Lung (tissue), 12 donors: ENCODE results near the gene ARID1B. TPM values are rescaled to one million over a fixed set of nuclear protein-coding genes. Genes with fewer than 3 reads are reported as not detected.
A peak's percentile ranks its signal among the peaks of the same experiment; 100 is the strongest.

Source experiments
- ATAC-seq: fragments of 200-7000 bp; cut with Tn5 transposase; one replicate; pipeline ENCODE4 v1.9.1; 2020; ENCODE audit warnings: moderate number of reproducible peaks; ENCODE audit not compliant: insufficient read depth, low FRiP score
- DNase-seq, 3 donors: peaks; one replicate each; pipeline ENCODE4 v3.0.0-alpha.2; 2013 to 2017
- H3K27ac ChIP-seq, 2 donors: one replicate each; pipeline ENCODE4 v1.5.1; 2013; ENCODE audit warnings: mild to moderate bottlenecking in 2 of 2, moderate library complexity in 2 of 2, control low read depth in 1 of 2, inconsistent platforms in 1 of 2, low read depth in 1 of 2, low read length in 1 of 2
- H3K27me3 ChIP-seq, 3 donors: one replicate each; pipeline ENCODE4 v1.5.1; 2013; ENCODE audit warnings: low read length in 2 of 3; ENCODE audit not compliant: control insufficient read depth in 3 of 3, insufficient read depth in 3 of 3
- H3K36me3 ChIP-seq, 4 donors: one replicate each; pipeline ENCODE4 v1.5.1; 2013; ENCODE audit warnings: low read length in 4 of 4, mild to moderate bottlenecking in 1 of 4, moderate library complexity in 1 of 4; ENCODE audit not compliant: control insufficient read depth in 4 of 4, insufficient read depth in 4 of 4
- H3K4me1 ChIP-seq, 5 donors: one replicate each; pipeline ENCODE4 v1.5.1; 2013; ENCODE audit warnings: low read length in 5 of 5, mild to moderate bottlenecking in 2 of 5, moderate library complexity in 1 of 5; ENCODE audit not compliant: control insufficient read depth in 5 of 5, insufficient read depth in 5 of 5
- H3K4me3 ChIP-seq: one replicate; pipeline ENCODE4 v1.5.1; 2013; ENCODE audit warnings: mild to moderate bottlenecking, control low read depth, moderate library complexity
- H3K9ac ChIP-seq, 2 donors: one replicate each; pipeline ENCODE4 v1.5.1; 2013; ENCODE audit warnings: low read length in 2 of 2, control low read depth in 1 of 2; ENCODE audit not compliant: insufficient read depth in 1 of 2
- H3K9me3 ChIP-seq, 4 donors: one replicate each; pipeline ENCODE4 v1.5.1; 2013; ENCODE audit warnings: low read length in 3 of 4, mild to moderate bottlenecking in 1 of 4, moderate library complexity in 1 of 4; ENCODE audit not compliant: control insufficient read depth in 4 of 4, insufficient read depth in 3 of 4
- WGBS, 2 donors: extraction: QIAGEN DNeasy Blood & Tissue Kit; methylation state at CpG; one replicate each; pipeline ENCODE4 v1.1.7; 2013; 5-methylcytosine and 5-hydroxymethylcytosine counted together
- polyA plus RNA-seq, 2 donors: library from polyadenylated mRNA; stranded (reverse); fragments of 200-250 nt; gene quantifications; one replicate each; pipeline ENCODE4 v1.2.1, GENCODE V29; 2013
- total RNA-seq, 2 donors: library from RNA; depleted of rRNA in 1 of 2; stranded (reverse); fragments of >200 nt in 1 of 2; gene quantifications; one replicate each; pipeline ENCODE4 v1.2.1, GENCODE V29; 2014 to 2021
- TF ChIP-seq, protein P1 (sequence below): IDR thresholded peaks from 2 replicates; pipeline ENCODE4 v1.5.1; 2012; ENCODE audit warnings: mild to moderate bottlenecking; ENCODE audit errors: control extremely low read depth, extremely low read depth
- donor health status: control.
- donor health status: control.
- donor health status: Bipolar disorder and iron deficiency.
- donor health status: healthy.
- donor health status: DM: yes; HTN: yes; CAD: no.

The ARID1B gene
- total and polyA plus RNA-seq, 4 donors: 10.5 to 239 (median 50.9) TPM

DNA sequence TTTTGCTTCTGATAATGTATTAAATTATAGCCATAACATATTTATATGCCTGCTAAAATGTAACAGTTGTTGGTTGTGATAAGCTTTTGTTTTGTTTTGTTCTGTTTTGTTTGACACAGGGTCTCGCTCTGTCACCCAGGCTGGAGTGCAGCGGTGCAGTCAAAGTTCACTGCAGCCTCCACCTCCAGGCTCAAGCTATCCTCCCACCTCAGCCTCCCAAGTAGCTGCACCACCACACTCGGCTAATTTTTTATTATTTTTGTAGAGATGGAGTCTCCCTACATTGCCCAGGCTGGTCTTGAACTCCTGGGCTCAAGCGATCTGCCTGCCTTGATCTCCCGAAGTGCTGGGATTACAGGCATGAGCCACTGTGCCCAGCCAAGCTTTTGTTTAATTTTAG is 157.8 kb downstream of the ARID1B start:
- no peak for ATAC-seq
- TF ChIP-seq, protein P1, sequence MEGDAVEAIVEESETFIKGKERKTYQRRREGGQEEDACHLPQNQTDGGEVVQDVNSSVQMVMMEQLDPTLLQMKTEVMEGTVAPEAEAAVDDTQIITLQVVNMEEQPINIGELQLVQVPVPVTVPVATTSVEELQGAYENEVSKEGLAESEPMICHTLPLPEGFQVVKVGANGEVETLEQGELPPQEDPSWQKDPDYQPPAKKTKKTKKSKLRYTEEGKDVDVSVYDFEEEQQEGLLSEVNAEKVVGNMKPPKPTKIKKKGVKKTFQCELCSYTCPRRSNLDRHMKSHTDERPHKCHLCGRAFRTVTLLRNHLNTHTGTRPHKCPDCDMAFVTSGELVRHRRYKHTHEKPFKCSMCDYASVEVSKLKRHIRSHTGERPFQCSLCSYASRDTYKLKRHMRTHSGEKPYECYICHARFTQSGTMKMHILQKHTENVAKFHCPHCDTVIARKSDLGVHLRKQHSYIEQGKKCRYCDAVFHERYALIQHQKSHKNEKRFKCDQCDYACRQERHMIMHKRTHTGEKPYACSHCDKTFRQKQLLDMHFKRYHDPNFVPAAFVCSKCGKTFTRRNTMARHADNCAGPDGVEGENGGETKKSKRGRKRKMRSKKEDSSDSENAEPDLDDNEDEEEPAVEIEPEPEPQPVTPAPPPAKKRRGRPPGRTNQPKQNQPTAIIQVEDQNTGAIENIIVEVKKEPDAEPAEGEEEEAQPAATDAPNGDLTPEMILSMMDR: no peak

DNA sequence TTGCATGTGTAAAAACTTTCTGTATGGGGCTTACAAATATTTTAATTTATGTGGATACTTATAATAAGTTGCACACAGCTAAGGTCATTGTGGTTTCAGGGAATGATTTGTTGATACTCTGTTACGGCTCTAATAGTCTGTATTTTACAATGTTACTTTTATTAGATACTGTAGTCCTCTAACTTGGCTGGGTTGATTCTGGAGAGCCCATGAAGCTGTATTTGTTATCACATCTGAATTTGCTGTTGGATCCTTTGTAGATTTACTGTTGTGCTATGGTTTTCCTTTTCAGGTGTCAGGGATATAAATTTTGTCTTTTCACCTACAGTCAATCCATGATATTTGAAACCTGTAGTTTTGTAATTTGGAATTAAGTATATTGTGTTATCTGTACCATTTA is 161.0 kb downstream of the ARID1B start:
- Histone ChIP-seq H3K4me1 (peaks cover 9 to 53% (median 17%) of the 10 kb centered on the region in 5 donors), H3K36me3 (peaks cover 0 to 4% (median 0%) of the 10 kb centered on the region in 4 donors), H3K4me3 (no peak overlapping the region), H3K9ac (no peak overlapping the region), H3K27ac (no peak overlapping the region), H3K27me3 (no peaks in the 10 kb centered on the region), H3K9me3 (no peaks in the 10 kb centered on the region)
- DNase-seq (no peak), ATAC-seq (no peak)
- WGBS, 2 donors: 71 to 82% methylated on average over 1 of the region's 1 CpG
- TF ChIP-seq, protein P1: no peak

More for the DNA sequence above, 157.8 kb downstream of the ARID1B start:
- Histone ChIP-seq H3K9me3 (no peaks in the 10 kb centered on the region), H3K9ac (no peak overlapping the region), H3K27me3 (no peaks in the 10 kb centered on the region), H3K4me3 (no peak overlapping the region), H3K4me1 (peaks cover 0 to 42% (median 8%) of the 10 kb centered on the region in 5 donors), H3K27ac (no peak overlapping the region), H3K36me3 (peaks cover 0 to 4% (median 0%) of the 10 kb centered on the region in 4 donors)
- DNase-seq: no peak
- WGBS, 2 donors: 94% methylated on average over 5 of the region's 5 CpGs

DNA sequence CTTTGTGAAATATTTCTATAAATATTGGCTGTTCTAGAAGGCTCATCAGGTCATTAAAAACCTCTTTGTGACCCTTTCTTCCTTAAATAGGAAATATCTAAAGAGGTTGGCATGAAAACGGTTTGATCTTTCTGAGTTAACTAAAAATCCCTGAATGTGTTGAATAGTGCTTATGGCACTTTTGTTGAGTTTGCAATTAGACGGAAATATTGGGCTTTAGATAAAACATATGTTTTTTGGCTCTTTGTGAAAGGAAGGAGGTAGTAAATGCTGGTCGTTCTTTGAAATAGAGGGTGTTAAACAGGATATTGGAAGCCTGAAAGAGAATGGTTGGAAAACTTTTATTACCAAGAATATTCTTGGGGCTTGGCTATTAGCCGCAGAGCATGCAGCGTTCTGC is 163.0 kb downstream of the ARID1B start:
- peaks cover 0 to under 1% (median 0%) of the 10 kb centered on the region in 4 donors for H3K36me3 ChIP-seq
- H3K27me3 ChIP-seq: no peaks in the 10 kb centered on the region
- no peak overlapping the region for H3K4me3 ChIP-seq
- WGBS, 2 donors: 52 to 63% methylated on average over 5 of the region's 5 CpGs
- no peak overlapping the region for H3K27ac ChIP-seq
- DNase-seq: peak in 2 of 3 donors; percentile 86 to 87
- TF ChIP-seq, protein P1: no peak
- H3K9ac ChIP-seq: no peak overlapping the region
- H3K9me3 ChIP-seq: no peaks in the 10 kb centered on the region
- ATAC-seq: no peak
- peaks cover 4 to 47% (median 12%) of the 10 kb centered on the region in 5 donors for H3K4me1 ChIP-seq

DNA sequence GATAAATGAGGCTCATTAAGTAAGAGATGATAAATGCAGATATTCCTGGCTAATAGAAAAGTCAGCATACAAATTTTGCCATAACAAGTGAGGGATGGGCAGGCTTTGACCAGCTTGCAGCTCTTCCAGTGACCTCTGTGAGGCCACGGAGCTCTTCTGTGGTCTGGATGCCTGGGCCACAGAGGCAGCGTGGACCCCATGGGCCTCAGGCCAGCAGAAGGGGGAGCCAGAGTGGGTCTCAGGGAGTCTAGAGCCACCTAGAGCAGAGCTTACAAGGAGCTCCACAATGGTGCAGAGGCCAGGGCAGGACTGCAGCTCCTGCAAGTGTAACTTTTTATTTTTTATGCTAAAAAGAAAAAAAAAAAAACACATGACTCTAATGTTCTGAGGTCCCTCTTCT is 165.1 kb downstream of the ARID1B start:
- H3K9ac ChIP-seq: no peak overlapping the region
- no peaks in the 10 kb centered on the region for H3K9me3 ChIP-seq
- no peaks in the 10 kb centered on the region for H3K36me3 ChIP-seq
- H3K27me3 ChIP-seq: no peaks in the 10 kb centered on the region
- WGBS, 2 donors: 87 to 99% methylated on average over 2 of the region's 2 CpGs
- H3K27ac ChIP-seq: no peak overlapping the region
- DNase-seq: no peak
- TF ChIP-seq, protein P1: no peak
- no peak overlapping the region for H3K4me3 ChIP-seq
- no peak for ATAC-seq
- peaks cover 4 to 48% (median 12%) of the 10 kb centered on the region in 5 donors for H3K4me1 ChIP-seq
